ENCODE measurements around the gene AKR1E2.

- TF ChIP-seq CTCF (IDR thresholded peaks at IDR 0.05) (no peak), POLR2A (IDR thresholded peaks at IDR 0.05) (no peak)
Measured at GRCh38 chr10:4833286-4833685, 7.3 kb downstream of the AKR1E2 start.

Data from testis (tissue), 2 donors.